SKM-1 (cell line): Measurements from ENCODE around the gene DSTN.

Source experiments
- DNase-seq: peaks from one replicate; lab custom pipeline; 2025; ENCODE audit not compliant: unreplicated experiment; lab: John Stamatoyannopoulos, UW

Gene DSTN

GRCh38 chr20:17569616-17570346, at the start of gene DSTN:
TSS of gene DSTN (plus strand) at chr20:17570075. CDS start at chr20:17570209, 134 bp downstream.
- peak; percentile 8 for DNase-seq

GRCh38 chr20:17520583-17520982, 49.3 kb upstream of the DSTN start:
- DNase-seq: no peak

GRCh38 chr20:17522528-17522927, 47.3 kb upstream of the DSTN start:
- DNase-seq: no peak

GRCh38 chr20:17523326-17523725, 46.5 kb upstream of the DSTN start:
- no peak for DNase-seq

- DNase-seq: no peak
Observed at GRCh38 chr20:17524560-17524959, 45.3 kb upstream of the DSTN start.

GRCh38 chr20:17525132-17525531, 44.7 kb upstream of the DSTN start:
- no peak for DNase-seq

GRCh38 chr20:17525650-17526049, 44.2 kb upstream of the DSTN start:
- DNase-seq: no peak

GRCh38 chr20:17529586-17529985, 40.3 kb upstream of the DSTN start:
- DNase-seq: no peak

GRCh38 chr20:17530153-17530552, 39.7 kb upstream of the DSTN start:
- DNase-seq: no peak

GRCh38 chr20:17530716-17531664, 38.9 kb upstream of the DSTN start, which contains the start of gene BFSP1:
TSS of gene BFSP1 (minus strand) at chr20:17531379. CDS start at chr20:17531329, 50 bp downstream.
- DNase-seq: no peak

- no peak for DNase-seq
Observed at GRCh38 chr20:17531665-17532025, 38.2 kb upstream of the DSTN start.

- peak; percentile 7 for DNase-seq
Observed at GRCh38 chr20:17533396-17533795, 36.5 kb upstream of the DSTN start.

- no peak for DNase-seq
Observed at GRCh38 chr20:17534077-17534476, 35.8 kb upstream of the DSTN start.

GRCh38 chr20:17536944-17537444, 32.9 kb upstream of the DSTN start:
- peak; percentile 22 for DNase-seq

- no peak for DNase-seq
Observed at GRCh38 chr20:17537959-17538358, 31.9 kb upstream of the DSTN start.

- no peak for DNase-seq
Observed at GRCh38 chr20:17538517-17539170, 31.2 kb upstream of the DSTN start.

- DNase-seq: no peak
Observed at GRCh38 chr20:17541596-17541995, 28.3 kb upstream of the DSTN start.

GRCh38 chr20:17541996-17542395, 27.9 kb upstream of the DSTN start:
- no peak for DNase-seq

GRCh38 chr20:17542481-17542880, 27.4 kb upstream of the DSTN start:
- DNase-seq: no peak

- DNase-seq: no peak
Observed at GRCh38 chr20:17542993-17543412, 26.9 kb upstream of the DSTN start.

GRCh38 chr20:17543531-17544131, 26.2 kb upstream of the DSTN start:
- no peak for DNase-seq
